Stimulated activated naive CD8-positive, alpha-beta T cell treated with anti-CD3 and anti-CD28 coated beads, Interleukin-15, Interleukin-2, amounts not matched to agents 100 ng/mL and 50 ng/mL, for 24 hours (primary cell): ENCODE data around the gene GAB2.
"Not testable (repeated sequence)": the region's sequence is repeated elsewhere in the genome, so short reads cannot be mapped to it uniquely, and the experiment has no call there.

ENCODE experiments used
- H3K27ac Mint-ChIP-seq: one replicate; pipeline ENCODE4 v1.8.0; 2021; ENCODE audit warnings: mild to moderate bottlenecking, mixed read lengths
- H3K27me3 Mint-ChIP-seq: one replicate; pipeline ENCODE4 v1.8.0; 2021; ENCODE audit warnings: mixed read lengths
- H3K36me3 Mint-ChIP-seq: one replicate; pipeline ENCODE4 v1.8.0; 2021; ENCODE audit warnings: low read depth, mixed read lengths
- H3K4me1 Mint-ChIP-seq: one replicate; pipeline ENCODE4 v1.8.0; 2021; ENCODE audit warnings: low read depth, mixed read lengths
- H3K4me3 Mint-ChIP-seq: one replicate; pipeline ENCODE4 v1.8.0; 2021; ENCODE audit warnings: mild to moderate bottlenecking, mixed read lengths
- H3K9me3 Mint-ChIP-seq: one replicate; pipeline ENCODE4 v1.8.0; 2021; ENCODE audit warnings: mixed read lengths

GAB2 gene

DNA sequence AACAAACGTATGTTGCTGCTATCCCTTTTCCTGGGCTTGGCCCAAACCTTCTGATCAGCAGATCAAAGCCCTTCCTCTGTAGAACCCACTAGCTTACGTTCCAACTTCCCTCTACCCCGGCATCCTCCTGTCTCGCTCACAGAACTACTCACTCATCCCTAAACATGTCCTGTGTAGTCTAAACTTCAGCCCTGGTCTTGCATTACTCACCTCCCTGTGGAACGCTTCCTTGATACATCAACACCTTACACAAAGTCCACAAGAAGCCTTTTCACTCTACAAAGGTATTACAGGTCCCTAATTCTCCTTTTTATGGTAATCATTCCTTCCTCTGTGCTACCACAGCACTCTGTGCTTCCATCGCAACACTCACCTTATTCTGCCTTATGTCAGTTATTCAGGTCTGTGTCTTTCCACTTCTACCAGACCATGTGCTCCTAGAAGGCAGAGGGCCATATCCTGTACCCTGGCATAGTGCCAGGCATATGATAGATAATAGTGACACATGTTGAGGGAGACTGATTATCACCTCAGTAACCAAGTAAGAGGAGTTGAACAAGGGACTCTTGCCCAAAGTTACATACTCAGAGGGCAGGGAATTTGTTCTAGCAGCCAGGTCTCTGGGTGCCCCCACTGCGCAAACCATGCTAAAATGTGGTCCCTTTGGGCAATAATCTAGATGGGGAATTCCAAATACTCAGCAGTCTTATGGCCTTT lies 187.3 kb downstream of the GAB2 start:
- no peak overlapping the region for H3K4me3 Mint-ChIP-seq
- peaks cover 11% of the 10 kb centered on the region for H3K4me1 Mint-ChIP-seq
- H3K9me3 Mint-ChIP-seq: no peaks in the 10 kb centered on the region
- H3K36me3 Mint-ChIP-seq: no peaks in the 10 kb centered on the region
- H3K27me3 Mint-ChIP-seq: no peaks in the 10 kb centered on the region
- no peak overlapping the region for H3K27ac Mint-ChIP-seq

DNA sequence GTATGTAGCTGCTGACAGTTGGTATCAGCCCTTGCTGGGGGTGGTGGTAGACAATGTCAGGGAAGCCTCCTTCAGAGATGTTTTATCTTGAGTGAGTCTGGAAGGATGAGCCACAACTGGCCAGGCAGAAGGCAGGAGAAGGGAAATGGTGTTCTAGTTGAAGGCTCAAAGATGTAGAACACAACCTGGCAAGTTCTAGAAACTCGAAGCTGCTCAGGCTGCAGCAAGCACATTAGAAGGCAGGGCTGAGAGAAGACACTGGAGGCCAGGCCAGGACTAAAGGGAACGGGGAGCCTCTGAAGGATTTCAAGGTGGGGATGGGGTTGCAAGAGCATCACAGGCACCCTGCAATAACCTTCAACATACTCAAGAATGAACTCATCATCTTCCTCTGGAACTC lies 188.5 kb downstream of the GAB2 start:
- Mint-ChIP-seq H3K4me3 (no peak overlapping the region), H3K4me1 (peaks cover 11% of the 10 kb centered on the region), H3K27me3 (no peaks in the 10 kb centered on the region), H3K36me3 (no peaks in the 10 kb centered on the region), H3K9me3 (no peaks in the 10 kb centered on the region), H3K27ac (no peak overlapping the region)

DNA sequence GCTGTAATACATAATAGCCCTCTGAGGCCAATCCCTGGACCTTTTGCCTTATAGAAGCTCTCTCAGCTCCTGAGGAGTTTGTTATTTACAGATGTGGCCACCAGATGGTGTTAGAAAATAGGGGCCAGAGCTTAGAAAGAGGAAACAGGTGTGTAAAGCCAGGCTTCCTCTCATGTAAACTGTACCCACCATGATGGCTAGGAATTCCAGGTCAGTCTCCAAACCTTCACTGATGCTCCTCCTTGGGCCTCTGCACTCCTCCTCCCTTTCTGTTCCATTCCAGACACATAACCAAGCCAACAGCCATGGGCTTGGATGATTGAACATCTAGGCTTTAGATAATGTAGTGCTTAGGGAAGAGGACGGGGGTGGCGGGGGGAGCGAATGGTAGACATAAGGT lies 189.2 kb downstream of the GAB2 start:
- no peaks in the 10 kb centered on the region for H3K36me3 Mint-ChIP-seq
- no peak overlapping the region for H3K27ac Mint-ChIP-seq
- no peaks in the 10 kb centered on the region for H3K27me3 Mint-ChIP-seq
- H3K4me1 Mint-ChIP-seq: peaks cover 13% of the 10 kb centered on the region
- no peaks in the 10 kb centered on the region for H3K9me3 Mint-ChIP-seq
- H3K4me3 Mint-ChIP-seq: no peak overlapping the region

DNA sequence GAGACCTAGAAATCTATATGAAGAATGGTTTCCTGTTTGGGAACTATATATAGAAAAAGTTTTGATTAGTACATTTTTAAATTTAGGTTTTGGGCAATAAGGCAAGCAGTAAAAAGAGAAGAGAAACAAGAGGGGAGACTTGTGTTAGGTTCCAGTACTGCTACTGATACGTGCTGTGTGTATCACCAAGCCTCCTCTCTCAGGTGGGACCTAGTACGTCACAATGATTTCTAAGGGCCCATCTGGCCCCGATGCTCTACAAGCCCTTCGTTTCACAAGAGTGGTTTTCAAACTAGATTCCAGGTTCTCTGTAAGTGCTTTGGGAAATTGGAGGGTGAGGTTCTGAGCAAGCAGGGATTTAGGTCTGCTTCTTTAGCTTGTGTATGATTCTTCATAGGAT lies 189.7 kb downstream of the GAB2 start:
- H3K27ac Mint-ChIP-seq: no peak overlapping the region
- H3K36me3 Mint-ChIP-seq: no peaks in the 10 kb centered on the region
- H3K9me3 Mint-ChIP-seq: no peaks in the 10 kb centered on the region
- H3K27me3 Mint-ChIP-seq: no peaks in the 10 kb centered on the region
- H3K4me3 Mint-ChIP-seq: no peak overlapping the region
- peaks cover 17% of the 10 kb centered on the region for H3K4me1 Mint-ChIP-seq

DNA sequence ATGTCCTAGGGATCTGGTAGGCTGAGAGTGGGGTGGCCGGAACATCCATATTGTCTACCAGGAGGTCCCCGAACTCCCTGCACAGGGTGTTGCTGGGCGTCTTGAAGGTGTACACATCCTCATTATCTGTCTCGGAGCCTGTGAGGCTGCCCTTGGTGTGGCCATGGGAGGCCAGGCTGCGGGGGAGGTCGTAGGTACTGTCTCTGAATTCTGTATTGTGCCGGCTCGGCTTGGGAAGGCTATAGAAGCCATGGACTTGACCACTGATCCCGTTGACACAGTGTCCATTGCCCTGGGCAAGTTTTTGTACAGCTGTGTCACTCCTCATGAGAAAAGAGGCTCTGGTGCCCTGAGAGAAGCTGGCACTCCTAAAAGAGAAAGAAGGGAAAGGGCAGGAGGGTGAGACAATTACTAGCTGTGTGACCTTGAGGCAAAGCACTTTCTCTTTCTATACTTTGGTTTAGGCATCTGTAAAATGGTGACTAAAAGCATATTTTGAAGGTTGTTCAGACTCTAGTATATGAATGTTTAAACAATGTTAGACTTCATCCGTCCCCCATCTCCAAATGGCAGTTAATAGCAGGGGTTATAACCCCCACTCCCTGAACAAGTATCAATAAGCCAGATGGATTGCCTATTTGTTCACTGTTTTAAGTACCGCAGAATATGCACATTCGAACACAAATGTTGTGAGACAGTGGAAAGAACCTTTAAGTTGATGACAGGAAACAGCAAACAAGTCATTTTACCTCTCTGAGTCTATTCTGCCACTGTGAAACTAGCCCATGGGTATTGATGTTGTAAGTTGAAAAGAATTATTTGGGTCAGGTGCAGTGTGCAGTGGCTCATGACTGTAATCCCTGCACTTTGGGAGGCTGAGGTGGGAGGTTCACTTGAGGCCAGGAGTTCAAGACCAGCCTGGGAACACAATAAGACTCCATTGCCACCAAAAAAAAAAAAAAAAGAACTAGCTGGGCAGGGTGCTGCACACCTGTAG lies 190.6 kb downstream of the GAB2 start:
- H3K36me3 Mint-ChIP-seq: no peaks in the 10 kb centered on the region
- H3K4me1 Mint-ChIP-seq: peaks cover 17% of the 10 kb centered on the region
- H3K27ac Mint-ChIP-seq: peak overlapping the region; percentile 32
- no peak overlapping the region for H3K4me3 Mint-ChIP-seq
- no peaks in the 10 kb centered on the region for H3K9me3 Mint-ChIP-seq
- H3K27me3 Mint-ChIP-seq: no peaks in the 10 kb centered on the region

DNA sequence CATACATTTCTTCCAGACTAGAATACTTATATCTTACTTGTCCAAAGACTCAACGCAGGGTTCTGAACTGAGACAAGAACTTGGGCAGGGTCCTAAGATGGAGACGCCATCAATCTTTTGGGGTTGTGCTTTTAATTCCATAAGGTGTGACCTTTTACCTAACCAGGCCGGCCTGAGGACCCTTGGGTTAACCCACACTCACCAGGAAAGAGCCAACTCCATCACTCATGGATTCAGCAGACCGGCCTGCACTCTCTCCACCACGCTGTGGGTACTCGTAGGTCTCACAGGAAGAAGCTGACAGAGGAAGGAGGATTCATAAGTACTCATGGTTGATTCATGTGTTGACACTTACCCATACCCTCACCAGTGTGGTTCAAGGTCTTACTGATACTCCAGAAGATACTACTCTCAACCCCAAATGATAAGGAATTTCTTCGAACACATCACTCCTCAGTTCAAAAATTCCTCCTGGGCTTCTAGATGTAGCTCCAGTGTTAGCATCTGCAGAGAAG lies 192.7 kb downstream of the GAB2 start:
- H3K27ac Mint-ChIP-seq: no peak overlapping the region
- H3K27me3 Mint-ChIP-seq: no peaks in the 10 kb centered on the region
- no peaks in the 10 kb centered on the region for H3K36me3 Mint-ChIP-seq
- H3K9me3 Mint-ChIP-seq: no peaks in the 10 kb centered on the region
- H3K4me3 Mint-ChIP-seq: no peak overlapping the region
- H3K4me1 Mint-ChIP-seq: peaks cover 15% of the 10 kb centered on the region

DNA sequence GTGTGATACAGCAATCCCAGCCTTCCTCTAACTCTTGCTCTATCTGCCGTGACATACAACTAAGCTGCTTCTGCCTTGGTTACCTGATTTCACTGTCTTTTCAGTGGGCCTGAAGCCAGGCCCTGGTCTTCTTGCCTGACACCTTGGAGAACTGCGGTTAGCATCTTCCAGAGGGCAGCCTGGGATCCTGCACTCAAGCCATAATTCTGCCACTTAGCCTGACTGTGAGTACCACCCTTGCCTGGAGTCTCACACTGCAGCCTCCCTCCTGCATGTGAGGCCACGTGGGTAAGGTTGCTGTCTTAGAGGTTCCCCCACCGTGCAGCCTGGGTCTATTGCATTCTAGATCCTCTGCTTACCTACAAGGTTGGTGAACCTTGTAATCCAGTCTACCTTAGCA lies 193.1 kb downstream of the GAB2 start:
- peaks cover 15% of the 10 kb centered on the region for H3K4me1 Mint-ChIP-seq
- H3K27ac Mint-ChIP-seq: no peak overlapping the region
- no peaks in the 10 kb centered on the region for H3K9me3 Mint-ChIP-seq
- no peaks in the 10 kb centered on the region for H3K36me3 Mint-ChIP-seq
- H3K4me3 Mint-ChIP-seq: no peak overlapping the region
- H3K27me3 Mint-ChIP-seq: no peaks in the 10 kb centered on the region

DNA sequence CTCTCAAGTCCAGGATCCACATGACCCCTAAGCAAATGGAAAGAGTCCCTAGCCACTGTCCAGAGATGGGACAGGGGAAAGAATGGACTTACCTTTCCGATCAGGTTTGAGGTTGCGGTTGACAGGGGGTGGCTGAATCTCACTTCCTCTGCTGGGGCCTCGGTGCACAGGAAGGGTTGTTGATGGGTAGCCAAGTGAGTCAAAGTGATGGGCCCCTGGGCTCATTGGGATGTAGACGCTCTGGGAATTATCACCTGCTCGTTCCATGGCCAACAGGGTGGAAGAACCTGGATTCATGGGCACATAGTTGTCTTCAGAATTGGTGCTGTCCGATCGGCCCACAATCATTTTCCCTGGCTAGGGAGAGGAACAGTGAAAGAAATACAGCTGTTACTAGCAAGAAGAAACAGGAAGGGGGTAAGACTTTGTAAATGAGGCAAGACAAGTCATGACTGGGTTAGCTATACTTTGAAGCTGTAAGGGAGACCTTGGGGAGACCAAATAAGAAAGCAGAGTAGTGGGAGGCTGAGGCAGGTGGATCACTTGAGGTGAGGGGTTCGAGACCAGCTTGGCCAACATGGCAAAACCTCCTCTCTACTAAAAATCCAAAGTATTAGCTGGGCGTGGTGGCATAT lies 194.2 kb downstream of the GAB2 start:
- Mint-ChIP-seq H3K27ac (no peak overlapping the region), H3K36me3 (no peaks in the 10 kb centered on the region), H3K4me1 (peaks cover 15% of the 10 kb centered on the region), H3K4me3 (peak overlapping the region; percentile 3), H3K9me3 (no peaks in the 10 kb centered on the region), H3K27me3 (no peaks in the 10 kb centered on the region)

DNA sequence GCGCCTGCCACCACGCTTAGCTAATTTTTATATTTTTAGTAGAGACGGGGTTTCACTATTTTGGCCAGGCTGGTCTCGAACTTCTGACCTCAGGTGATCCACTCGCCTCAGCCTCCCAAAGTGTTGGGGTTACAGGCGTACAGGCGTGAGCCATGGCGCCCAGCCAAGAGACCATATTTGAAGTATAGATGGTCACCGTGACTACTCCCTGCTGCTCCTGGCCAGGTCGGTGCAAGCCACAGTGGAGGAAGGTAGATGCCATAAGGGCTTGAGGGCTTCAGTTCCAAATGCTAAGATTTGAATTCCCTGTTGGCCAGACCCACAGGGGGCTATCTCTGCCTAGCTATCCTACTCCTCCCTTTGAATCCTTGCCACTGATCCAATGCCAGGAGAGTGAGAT lies 194.9 kb downstream of the GAB2 start:
- H3K4me1 Mint-ChIP-seq: peaks cover 15% of the 10 kb centered on the region
- not testable (repeated sequence) for H3K36me3 Mint-ChIP-seq, H3K9me3 Mint-ChIP-seq, H3K4me3 Mint-ChIP-seq, H3K27ac Mint-ChIP-seq, H3K27me3 Mint-ChIP-seq

DNA sequence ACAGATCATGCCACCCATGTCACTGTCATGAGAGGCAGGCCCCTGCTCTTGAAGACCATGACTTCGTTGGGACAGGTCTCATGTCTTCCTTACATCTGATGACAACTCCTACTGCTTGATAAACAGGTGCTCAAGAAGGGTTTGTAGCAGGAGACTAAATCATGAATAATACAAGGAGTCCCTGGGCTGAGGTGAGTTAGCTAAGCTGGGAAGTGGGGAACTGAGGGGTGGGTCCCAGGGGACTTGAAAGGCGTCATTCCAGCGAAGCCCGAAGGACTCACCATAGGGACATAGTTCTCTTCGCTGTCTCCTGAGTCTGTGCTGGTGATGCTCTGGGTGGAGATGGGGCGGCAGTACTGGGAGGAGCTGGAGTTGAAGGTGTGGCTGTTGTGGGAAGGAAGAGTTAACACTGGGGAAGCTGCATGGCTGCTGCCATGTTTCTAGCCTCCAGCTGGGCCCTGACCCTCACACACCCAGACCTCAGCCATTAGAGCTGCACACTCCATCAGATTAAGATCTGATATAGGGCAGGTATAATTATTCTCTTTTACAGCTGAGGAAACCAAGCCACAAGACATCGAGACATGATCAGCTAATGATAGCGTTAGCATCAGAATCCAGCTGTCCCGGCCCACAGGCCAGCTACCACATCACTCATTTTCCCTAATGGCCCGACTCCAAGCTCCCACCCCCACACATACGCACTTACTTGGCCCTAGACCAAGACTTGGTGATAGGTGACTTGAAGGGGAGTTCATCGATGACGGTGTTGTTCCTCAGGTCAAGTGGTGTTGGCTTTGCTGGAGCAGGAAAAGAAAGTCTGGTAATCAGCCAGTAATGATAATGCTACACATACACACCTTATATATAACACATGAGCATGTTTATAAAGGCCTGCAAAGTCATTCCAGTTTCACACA lies 196.0 kb downstream of the GAB2 start:
- Mint-ChIP-seq H3K4me3 (no peak overlapping the region), H3K9me3 (no peaks in the 10 kb centered on the region), H3K27me3 (no peaks in the 10 kb centered on the region), H3K27ac (no peak overlapping the region), H3K4me1 (peaks cover 9% of the 10 kb centered on the region), H3K36me3 (peaks cover 5% of the 10 kb centered on the region)

DNA sequence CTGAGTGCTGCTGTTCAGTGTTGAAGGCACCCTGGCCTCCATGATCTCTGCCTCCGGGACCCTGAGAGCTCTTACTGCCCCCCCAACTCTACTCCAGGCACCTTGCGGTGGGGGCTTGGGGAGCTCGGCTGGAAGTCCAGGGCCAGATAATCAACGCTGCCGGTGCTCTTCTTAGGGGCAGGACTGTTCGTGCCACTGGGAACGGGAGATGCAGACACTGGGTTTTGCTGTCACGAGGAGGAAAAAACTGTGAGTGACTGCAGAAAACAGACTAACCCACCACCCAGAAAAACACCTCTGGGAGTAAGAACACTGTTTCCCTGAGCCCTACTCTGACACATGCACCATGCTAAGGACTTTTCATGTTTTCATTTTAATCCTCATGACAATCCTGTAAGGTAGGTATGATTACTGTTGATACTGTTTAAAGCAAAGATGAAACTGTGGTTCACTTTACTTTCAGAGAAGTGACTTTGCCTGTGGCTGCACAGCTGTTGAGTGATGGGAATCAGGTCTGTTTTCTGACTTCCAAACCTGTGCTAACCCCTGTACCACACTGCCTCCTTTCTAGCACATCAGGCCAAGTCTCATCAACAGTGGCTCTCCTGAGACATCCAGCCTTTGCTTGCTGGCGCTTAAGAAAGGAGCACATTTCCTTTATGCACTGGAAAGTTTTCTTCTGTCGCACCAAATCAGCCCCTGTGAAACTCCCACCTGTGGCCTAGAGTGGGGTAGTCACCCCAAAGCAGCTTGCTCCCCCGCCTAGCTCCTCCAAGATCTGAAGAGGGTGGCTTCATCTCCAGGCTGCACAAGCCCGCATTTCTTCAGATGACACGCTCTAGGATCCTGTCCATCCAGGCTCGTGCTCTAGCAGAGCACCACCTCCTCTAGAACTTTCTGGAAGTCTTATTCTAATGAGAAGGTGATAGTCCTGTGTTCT lies 197.1 kb downstream of the GAB2 start:
- no peaks in the 10 kb centered on the region for H3K27me3 Mint-ChIP-seq
- H3K4me1 Mint-ChIP-seq: peaks cover 9% of the 10 kb centered on the region
- peaks cover 5% of the 10 kb centered on the region for H3K36me3 Mint-ChIP-seq
- H3K27ac Mint-ChIP-seq: no peak overlapping the region
- H3K4me3 Mint-ChIP-seq: no peak overlapping the region
- no peaks in the 10 kb centered on the region for H3K9me3 Mint-ChIP-seq

DNA sequence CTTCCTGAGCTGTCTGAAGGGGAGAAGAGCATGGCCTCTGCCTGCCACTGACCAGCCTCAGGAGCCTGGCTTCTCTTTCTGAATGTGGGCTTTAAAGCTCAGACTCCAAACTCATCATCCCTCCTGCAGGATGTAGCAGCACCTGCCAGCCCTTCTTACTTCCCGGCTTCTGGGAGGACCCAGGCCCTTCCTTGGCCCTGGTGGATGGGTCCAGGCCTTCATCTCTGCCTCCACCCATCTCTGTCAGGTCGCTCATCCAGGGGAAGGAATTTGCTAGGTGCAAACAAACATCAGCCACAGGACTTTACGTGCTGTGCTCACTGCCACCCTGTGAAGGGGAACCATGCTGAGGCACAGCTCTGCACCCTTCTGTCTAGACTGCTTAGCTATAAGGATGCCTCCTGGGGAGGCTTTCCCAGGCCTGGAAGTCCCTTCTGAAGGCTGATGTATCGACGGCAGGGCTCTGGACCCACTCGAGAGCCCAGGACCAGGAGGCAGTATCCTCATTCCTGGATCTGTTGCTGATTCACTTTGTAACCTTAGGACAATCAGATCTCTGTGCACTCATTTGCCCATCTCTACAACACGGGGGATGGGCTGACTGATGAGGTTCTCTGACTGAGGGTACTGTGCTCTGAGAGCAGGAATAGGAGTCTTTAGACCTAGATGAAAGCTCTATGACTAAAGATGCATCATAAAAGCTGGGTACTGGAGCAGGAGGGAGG lies 198.0 kb downstream of the GAB2 start:
- peaks cover 9% of the 10 kb centered on the region for H3K4me1 Mint-ChIP-seq
- H3K36me3 Mint-ChIP-seq: peaks cover 5% of the 10 kb centered on the region
- H3K9me3 Mint-ChIP-seq: no peaks in the 10 kb centered on the region
- no peak overlapping the region for H3K4me3 Mint-ChIP-seq
- no peak overlapping the region for H3K27ac Mint-ChIP-seq
- no peaks in the 10 kb centered on the region for H3K27me3 Mint-ChIP-seq
